ENCODE results near the gene CITED2. TPM values are rescaled to one million over a fixed set of nuclear protein-coding genes. Genes with fewer than 3 reads are reported as not detected.

CITED2 gene, protein sequence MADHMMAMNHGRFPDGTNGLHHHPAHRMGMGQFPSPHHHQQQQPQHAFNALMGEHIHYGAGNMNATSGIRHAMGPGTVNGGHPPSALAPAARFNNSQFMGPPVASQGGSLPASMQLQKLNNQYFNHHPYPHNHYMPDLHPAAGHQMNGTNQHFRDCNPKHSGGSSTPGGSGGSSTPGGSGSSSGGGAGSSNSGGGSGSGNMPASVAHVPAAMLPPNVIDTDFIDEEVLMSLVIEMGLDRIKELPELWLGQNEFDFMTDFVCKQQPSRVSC
- 81.3 and 107 TPM in 2 replicates for total RNA-seq

GRCh38 chr6:139374357-139375225, at the start of gene CITED2:
Gene CITED2, minus strand, starts transcription at chr6:139374648. Its CDS starts 704 bp downstream, at chr6:139373944.

Other genes with a start within 250 kb of the CITED2 start
- gene HECA, start 239.6 kb downstream of the CITED2 start, total RNA-seq, result 24.5 and 26.9 TPM in 2 replicates
- gene TXLNB, start 82.7 kb downstream of the CITED2 start, total RNA-seq, result 0.33 and 0.38 TPM in 2 replicates

Data from vein endothelial cell (primary cell).